GM19324 (cell line): ENCODE data around the gene BGN.

Experiments used
- ATAC-seq: cut with Tn5 transposase; IDR thresholded peaks from one replicate; pipeline ENCODE4 v1.9.1; 2021; ENCODE audit warnings: mild to moderate bottlenecking, moderate library complexity; ENCODE audit not compliant: unreplicated experiment, low FRiP score

Gene BGN

DNA sequence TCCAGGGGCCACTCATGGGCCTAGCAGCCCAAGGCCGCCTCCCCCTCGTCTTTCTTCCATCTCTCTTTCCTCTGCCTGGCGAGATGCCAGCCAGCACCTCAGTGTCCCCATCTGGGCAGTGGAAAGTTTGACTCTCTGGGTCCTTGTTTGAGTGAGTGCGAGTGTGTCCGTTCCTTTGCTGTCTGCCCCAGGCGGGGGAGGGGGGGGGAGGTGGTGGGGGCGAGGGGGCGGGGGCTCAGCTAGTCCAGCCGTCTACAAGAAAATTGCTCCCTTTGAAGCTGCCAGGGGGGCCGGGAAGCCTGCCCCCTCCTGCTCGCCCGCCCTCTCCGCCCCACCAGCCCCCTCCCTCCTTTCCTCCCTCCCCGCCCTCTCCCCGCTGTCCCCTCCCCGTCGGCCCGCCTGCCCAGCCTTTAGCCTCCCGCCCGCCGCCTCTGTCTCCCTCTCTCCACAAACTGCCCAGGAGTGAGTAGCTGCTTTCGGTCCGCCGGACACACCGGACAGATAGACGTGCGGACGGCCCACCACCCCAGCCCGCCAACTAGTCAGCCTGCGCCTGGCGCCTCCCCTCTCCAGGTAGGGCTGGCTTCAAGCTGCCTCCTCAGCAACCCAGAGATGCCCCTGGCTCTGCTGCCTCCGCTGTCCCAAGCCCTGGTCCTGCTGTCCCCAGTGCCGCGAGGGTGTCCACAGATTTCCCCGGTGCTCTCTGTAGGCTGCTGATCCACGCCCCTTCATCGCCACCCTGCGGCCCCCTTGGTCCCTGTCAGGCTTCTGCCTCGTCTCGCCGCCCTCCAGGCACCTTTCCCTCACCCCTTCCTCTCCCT lies at the start of gene BGN:
TSS of gene BGN (plus strand) at position 440 of the 821 bp plus-strand sequence. CDS start 9,652 bp downstream, outside the sequence.
- ATAC-seq, result no peak

DNA sequence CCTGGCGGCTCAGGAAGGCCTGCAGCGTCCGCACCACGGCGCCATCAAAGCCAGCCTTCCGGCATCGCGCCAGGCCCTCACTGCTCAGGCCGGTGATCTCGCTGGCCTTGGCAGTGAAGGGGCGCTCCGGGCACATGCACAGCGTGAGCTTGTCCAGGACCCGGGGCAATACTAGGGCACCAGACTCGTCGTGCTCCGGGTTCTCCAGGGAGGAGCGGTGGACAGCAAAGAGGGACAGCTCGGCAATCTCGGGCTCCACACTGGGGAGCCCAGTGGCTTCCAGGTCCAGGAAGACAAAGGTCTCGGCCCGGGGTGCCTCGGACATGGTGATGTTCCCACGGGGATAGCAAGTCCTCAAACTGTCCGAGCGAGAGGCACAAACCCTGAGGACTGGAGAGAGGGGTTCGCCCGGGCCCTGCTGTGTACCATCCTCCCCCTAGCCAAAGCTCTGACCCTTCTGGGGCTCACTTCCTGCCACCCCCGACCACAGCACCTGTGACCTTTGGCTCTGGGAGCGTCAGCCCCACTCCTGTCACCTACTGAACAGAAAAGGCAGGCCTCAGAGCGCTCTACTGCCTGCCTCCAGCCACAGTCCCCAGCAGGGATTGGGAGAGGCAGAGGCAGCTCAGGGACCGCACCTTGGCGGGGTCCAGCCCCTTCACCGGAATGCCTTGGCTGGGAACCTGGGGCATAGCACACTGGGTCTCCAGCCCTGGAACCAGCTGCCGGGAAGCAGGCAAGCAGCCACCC lies 49.5 kb upstream of the BGN start:
- no peak for ATAC-seq

DNA sequence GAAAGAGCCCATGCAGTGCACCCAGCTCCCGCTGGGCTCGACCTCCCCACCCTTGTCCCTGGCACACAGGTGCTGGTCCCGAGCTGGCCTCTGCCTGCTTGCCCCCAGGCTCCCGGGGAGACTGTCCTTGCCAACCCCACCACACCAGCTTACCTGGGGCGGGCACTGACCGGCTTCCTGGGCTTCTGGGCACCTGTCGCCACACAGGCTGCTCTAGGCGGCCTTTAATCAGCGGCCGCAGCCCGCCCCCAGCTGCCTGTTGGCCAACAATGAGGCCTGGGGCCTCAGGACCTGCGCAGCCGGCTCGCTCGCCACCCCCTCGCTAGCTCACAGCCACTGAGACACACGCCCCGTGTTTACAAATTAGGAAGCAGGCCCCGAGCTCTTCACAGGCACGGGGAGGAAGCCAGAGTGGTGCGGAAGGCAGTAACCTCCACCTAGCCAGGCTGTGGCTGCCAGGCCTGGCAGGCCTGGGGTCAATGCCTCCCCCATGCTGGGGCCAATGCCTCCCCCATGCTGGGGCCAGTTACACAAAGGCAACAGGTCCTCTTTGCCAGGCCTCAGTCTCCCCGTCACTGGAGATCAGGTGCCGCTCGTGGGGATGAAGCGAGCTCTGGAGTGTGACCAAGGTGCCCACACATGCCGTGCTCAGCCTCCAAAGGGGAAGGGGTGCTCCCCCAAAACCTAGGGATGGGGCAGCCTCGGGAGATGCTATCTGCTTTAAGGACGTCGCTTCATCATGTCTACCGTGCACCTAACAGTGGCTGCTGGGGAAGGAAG lies 48.7 kb upstream of the BGN start, which contains the start of gene TREX2:
TSS of gene TREX2 (minus strand) at position 201 of the 780 bp plus-strand sequence. CDS start 626 bp downstream, outside the sequence.
- ATAC-seq, result no peak

DNA sequence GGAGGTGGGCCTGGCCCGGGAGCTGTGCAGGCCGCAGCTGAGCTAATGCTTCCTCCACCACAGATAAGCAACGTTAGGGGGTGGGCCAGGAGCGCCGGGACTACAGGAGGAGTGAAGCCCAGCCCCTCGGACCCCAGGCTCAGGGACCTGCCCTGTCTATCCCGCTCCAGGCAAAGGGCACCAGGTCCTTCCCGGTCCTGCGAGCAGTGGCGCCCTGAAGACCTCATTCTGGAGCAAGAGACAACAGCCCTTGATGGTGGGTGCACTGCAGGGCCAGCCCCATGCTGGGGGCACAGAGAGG lies 48.2 kb upstream of the BGN start:
- no peak for ATAC-seq

DNA sequence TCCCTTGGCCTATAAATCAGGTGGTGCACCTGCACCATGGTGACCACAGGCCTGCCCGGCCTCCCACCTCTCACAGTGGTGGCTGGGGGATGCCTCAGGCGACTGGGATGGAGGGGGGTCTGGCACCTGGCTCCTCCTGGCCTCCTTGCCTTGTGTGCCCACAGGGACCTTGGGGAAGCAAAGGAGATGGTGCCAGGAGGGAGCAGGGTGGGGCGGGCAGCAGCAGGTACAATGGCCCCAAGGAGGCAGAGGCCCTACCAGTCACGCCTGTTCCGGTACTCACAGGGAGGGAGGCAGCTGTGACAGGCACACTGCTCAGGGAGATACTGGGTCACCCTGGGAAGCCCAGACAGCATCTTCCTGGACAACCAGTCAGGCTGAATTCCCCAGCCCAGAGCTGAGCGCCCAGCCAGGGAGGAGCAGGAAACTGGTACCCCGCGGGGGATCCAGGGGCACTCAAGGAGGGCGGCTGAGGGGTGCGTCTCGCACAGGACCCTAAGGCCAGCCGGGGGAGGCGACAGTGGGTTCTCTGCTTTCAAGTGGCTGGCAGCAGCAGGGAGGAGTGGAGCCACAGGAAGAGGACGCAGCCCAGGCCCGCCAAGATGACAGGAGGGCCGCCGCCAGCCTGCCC lies 47.7 kb upstream of the BGN start:
- no peak for ATAC-seq

DNA sequence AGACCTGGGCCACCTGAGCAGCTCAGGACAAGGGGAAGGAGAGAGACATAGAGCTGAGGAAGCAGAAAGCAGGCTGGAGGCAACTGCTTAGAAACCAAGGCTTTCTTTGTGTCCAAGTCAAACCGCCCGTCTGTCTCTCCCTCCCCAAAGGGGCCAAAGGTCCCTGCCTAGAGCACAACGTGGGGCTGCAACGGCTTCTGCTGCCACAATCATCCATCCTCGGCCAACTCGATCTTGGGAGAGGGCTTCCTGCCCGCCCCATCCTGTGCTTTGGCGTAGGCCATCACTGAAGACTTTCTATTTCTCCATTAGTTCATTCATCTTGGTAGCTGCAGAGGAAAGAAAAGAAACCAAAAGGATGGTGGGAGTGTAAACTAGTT lies 47.2 kb upstream of the BGN start:
- ATAC-seq, result no peak

DNA sequence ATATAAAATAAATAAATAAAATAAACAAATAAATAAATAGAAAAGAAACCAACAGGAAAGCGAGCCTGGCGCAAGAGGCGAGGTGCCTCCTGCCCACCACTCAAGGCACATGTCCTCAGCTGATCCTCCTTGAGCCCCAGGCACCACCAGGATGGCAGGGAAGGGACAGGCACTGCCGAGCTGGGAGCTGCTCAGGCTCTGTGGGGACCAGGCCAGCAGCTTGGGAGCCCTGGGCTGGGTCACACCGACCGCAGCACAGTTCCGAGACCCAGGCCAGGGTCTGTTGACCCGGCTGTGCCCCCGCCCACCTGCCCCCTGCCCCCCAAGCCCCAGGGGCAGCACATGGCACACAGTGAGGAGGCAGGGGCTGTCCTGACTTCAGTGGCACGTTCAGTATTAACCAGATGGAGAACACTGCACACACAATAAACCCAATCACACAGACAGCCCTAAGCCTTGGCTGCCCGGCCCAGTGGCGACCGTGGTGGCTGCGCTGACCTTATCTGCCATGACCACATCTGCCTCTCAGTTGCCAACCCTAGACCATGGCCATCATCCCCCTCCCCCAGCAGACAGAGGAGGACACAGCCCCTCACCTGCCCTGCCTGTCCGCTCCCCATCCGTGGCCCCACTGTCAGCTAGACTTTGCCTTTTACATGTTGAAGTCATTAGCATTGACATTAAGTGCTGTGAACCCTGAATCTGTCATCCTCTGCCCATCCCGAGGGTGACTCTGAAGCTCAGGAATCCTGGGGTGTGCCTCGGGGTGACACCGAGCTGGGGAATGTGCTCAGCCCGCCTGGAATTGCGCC lies 46.0 kb upstream of the BGN start:
- ATAC-seq, result no peak

DNA sequence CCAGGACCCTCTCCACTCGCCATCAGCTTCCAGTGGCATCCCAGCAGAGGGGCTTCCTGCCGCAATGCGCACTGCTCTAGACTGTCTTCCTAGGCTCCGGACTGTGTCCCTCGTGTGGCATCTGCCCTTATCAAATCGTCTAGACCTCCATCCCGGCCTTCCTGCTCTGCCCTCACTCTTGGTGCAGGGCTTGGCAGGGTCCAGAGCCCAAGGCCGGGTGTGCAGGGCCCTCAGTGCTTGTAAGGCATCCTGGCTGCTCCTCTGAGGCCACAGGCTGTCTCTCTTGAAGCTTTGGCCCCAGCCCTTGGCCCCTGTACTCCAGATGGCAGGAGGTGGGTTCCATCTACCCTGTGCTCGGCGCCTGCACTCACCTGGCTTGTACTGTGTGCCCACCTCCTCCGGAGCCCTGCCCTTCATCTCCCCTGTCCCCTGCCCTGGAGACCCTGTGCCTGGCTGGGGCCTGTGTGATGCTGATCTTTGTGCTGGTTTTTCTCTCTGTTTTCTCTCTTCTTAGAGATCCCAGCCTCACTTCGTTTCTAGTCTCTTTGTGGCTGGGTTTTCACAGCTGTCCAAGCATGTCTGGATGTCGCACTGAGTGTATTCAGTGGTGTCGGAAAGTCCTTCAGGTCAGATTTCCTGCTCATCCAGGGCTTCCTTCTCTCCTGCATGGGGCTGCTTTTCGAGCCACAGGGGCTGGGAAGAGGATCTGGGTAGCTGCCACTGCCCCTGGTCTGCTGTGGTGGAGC lies 45.2 kb upstream of the BGN start:
- ATAC-seq, result no peak

DNA sequence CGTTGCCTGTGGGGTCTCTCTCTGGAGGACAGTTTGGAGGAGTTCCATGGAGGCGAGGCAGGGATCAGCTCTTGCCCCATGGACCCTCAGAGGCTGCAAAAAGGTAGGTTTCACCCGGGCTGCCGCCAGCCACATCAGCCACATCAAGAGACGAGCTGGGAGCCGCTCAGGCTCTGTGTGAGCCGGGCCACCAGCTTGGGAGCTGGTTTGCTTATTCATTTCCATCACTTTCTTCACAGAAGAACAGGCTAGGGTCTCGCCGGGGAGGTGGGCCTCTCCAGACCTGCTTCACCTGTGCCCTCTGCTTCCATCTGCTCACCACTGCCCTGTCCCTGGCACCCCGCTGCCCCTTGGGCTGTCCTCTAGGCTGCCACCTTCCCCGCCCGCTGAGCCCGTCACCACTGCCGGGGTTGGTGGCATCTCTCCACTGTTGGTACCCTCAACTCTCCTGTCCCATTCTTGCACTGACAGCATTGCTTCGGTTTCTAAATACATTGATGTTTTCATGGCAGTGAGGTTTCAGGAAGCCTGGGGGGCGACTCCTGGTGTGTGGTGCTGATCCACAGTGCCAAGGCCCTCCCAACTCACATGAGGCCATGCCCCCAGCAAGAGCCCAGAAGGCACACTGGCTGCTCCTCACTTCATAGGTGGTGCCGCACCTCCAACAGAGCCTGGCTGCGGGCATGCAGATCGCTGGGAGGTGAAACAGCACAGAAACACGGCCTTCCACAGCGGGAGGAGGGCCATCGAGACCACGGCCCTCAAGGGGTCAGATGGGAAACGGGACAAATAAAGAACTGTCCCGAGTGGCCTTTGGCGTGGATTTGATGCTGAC lies 44.4 kb upstream of the BGN start:
- ATAC-seq, result no peak

DNA sequence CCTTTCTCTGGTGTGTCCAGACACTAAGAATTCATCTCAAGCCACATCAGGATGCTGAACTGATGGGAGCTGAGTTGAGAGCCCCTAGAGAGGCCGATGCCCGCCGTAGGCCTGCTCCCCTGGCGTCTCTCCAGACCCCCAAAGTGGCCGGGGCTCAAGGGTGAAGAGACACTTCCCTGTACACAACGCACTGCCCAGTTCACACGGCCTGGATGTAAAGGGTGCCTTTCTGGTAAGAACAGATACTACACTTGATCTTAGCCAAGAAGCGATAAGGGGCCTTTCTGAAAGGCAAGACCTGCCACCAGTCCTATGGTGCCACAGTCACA lies 43.9 kb upstream of the BGN start:
- ATAC-seq, result no peak

DNA sequence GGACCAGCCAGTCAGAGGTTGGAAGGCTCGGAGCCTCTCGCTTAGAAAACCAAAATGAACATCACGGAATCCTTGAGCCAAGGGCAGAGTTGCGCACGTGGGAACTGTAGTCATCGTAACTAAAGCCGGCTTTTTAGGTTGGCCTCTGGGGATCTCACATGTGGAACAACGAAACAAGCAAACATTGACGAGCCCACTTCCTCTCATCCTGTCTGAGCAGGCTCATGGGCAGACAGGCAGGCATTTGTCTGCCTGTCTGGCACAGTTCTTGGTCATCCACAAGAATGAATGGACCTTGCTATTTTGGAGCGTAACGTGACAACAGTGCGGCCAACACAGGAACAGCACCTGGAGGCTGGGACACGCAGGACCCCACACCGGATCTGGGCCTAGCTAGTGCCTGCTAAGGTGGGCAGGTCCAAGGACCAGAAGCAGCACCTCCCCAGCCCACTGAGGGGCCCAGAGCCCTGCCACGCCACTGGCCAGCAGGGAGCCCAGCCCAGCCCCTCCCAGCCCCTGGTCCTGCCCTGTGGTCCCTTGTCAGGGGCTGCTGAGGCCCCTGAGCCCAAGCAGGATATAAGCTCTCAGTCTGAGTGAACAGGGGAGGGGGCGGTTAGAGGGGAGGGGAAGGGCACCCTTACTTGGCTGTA lies 39.8 kb upstream of the BGN start:
- ATAC-seq, result no peak

DNA sequence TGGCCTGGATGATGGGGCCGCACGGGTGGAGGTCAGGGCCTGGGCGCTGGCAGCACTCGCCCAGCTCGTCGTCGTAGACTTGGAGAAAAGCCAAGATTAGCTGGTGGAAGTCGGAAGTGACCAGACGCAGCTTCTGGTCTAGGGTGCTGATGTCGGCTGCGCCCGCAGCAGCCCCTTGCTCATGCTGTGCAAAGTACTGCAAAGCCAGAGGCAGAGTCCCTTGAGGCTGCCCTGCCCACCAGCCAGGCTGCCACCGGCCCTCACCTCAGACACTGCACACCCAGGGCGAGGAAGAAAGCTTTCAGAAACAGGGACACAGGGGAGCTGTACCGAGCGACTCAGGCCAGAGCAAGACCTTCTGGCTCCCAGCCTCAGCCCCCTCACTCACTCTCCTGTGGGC lies 39.2 kb upstream of the BGN start:
- no peak for ATAC-seq

DNA sequence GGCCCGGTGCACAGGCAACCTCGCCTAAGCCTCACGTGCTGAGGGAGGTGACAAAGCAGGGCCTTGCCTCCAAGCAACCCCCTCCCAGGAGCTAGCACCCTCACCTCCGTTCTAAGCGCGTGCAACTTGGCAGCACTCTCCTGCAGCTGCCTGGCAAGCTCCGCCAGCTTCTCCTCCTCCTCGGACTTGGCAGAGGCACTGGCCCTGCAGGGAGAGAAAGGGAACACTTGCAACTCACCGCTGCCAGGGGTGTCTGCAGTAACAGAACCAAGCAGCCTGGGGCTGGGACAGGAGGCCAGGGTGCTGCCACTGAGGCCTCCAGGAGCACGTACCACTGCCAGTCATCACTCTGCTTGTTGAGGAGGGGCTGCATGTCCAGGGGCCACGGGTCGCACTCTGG lies 38.6 kb upstream of the BGN start:
- ATAC-seq, result no peak

DNA sequence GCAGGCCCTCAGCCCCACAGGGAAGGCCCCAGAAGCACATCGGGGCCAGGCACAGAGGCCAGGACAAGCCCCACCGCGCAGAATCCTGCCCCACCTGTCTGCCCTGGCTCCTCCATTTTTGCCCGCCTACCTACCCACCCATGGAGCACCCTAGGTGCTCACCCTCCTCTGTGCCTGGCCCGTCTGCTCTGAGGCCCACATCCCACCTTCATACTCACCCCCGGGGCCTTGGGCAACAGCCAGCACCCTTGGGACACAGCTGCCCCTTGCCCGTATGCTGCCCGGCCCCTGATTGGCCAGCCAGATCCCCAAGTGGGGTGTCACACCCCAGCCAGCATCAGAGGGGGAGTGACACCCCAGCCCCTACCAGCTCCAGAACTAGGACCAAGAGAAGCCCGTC lies 38.1 kb upstream of the BGN start:
- no peak for ATAC-seq

DNA sequence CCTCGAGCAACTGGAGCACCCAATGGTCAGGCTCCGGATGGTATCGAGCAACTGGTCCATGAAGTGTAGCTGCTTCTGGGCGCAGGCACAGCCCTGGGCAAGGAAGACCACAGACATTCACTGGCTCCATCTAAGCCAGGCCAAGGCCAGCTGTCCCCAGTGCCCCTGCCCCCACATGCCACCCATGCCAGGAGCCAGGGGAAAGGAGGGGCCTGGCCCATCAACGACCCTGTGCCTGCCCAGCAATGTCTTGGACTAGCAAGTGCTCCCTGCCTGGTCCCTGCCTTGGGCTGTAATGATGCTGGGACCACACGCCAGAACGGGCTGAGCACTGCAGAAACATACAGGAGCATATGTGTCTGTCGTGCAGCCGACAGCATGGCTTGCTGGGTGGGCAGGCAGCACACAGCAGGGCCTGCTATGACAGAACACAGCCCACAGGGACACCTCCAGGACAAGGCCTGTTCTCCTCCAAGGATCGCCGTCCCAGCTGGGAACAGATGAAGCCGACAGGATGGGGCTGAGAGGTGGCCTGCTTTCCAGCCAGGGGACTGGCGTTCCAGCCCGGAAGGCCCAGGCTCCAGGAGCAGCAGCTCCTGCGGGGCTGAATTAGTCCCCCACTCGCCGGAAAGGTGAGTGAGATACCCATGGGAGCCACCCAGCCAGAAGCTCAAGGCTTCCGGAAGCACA lies 37.5 kb upstream of the BGN start:
- no peak for ATAC-seq

DNA sequence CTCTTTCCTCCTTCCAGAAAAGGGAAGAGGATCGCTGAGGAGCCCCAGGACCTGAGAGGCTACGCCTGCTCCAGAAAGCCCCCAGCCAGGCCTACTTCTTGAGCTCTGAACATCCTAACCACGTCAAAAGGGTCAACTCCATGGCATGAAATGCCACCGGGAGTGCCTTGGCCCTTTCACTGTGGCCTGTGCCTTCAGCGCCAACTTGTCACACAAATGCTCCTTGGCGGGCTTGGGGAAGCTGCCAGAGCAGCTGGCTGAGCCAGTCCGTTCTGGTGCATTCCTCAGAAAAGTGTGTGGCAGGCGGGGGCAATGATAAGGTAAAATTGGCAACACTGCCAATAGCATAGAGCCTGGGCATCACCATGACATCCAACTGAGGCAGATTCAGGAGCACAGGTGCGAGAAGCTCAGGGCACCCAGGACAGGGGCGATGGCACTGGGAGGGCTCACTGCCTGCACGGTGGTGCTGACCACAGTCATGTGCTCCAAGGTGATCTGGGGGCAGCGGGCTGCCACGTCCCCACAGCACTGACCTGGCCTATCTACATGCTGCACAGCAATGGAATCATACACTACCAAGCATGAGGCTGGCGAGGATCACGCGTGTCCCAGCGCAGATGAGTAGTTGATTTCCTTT lies 36.8 kb upstream of the BGN start:
- no peak for ATAC-seq

DNA sequence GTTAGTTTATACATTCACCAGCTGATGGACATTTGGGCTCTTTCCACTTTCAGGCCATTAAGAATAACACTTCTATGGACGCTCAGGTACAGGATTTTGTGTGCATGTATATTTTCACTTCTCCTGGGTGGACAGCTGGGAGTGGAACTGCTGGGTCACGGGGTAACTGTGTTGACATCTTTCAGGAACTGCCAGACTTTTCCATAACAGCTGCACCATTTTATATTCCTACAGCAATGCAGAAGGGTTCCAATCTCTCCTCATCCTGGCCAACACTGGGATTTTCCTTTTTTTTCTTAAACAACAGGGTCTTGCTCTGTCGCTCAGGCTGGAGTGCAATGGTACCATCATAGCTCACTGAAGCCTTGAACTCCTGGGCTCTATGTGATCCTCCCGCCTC lies 36.3 kb upstream of the BGN start:
- no peak for ATAC-seq
